ENCODE measurements around the gene TGFB1.
"Not testable (repeated sequence)": the region's sequence is repeated elsewhere in the genome, so short reads cannot be mapped to it uniquely, and the experiment has no call there.

TGFB1 gene

GRCh38 chr19:41298348-41298964 lies 55.3 kb downstream of the TGFB1 start:
- DNase-seq = no peak

GRCh38 chr19:41297628-41298347 lies 55.9 kb downstream of the TGFB1 start:
- no peak for DNase-seq

- no peak for DNase-seq
Measured at GRCh38 chr19:41296433-41296871, 57.3 kb downstream of the TGFB1 start.

GRCh38 chr19:41295499-41295898 lies 58.2 kb downstream of the TGFB1 start:
- no peak for DNase-seq

GRCh38 chr19:41294393-41294792 lies 59.3 kb downstream of the TGFB1 start:
- no peak for DNase-seq

- DNase-seq = not testable (repeated sequence)
Measured at GRCh38 chr19:41289814-41290213, 63.9 kb downstream of the TGFB1 start.

GRCh38 chr19:41288673-41289530 lies 64.8 kb downstream of the TGFB1 start:
- no peak for DNase-seq
